ENCODE measurements around the gene IRF4.

- TF ChIP-seq CTCF (IDR thresholded peaks at IDR 0.05) (no peak), EZH2 (IDR thresholded peaks at IDR 0.05) (no peak), EZH2phosphoT487 (IDR thresholded peaks at IDR 0.05) (no peak)
Measured at GRCh38 chr6:376827-377640, 14.5 kb upstream of the IRF4 start.
